Neural cell (in vitro differentiated cells): ENCODE measurements around the gene IL24.

ENCODE experiments used
- CTCF ChIP-seq: fragments of 450-650 bp; IDR thresholded peaks from 2 replicates; pipeline ENCODE4 v1.5.1; 2014; ENCODE audit warnings: antibody characterized with exemption, mild to moderate bottlenecking, moderate library complexity; ENCODE audit not compliant: poor library complexity, severe bottlenecking
- MXI1 ChIP-seq: fragments of 450-650 bp; conservative IDR thresholded peaks from 2 replicates; pipeline ENCODE4 v1.6.1; 2014; ENCODE audit warnings: antibody characterized with exemption, mild to moderate bottlenecking; ENCODE audit not compliant: poor library complexity, severe bottlenecking
- RAD21 ChIP-seq: fragments of 450-650 bp; conservative IDR thresholded peaks from 2 replicates; pipeline ENCODE4 v1.6.1; 2014; ENCODE audit warnings: antibody characterized with exemption, mild to moderate bottlenecking, moderate library complexity
- REST ChIP-seq: IDR thresholded peaks from 2 replicates; pipeline ENCODE4 v1.6.1; 2012; ENCODE audit warnings: borderline replicate concordance
- TAF1 ChIP-seq: IDR thresholded peaks from 2 replicates; pipeline ENCODE4 v1.6.1; 2012; ENCODE audit warnings: low read depth

- TF ChIP-seq CTCF, result no peak
- no peak for TF ChIP-seq MXI1
- no peak for TF ChIP-seq TAF1
- no peak for TF ChIP-seq RAD21
- no peak for TF ChIP-seq REST
Measured at GRCh38 chr1:206941766-206942418, 44.6 kb downstream of the IL24 start.
